GM12801 (cell line): ENCODE data around the gene SEPTIN6.

Source experiments
- CTCF ChIP-seq: IDR thresholded peaks from one replicate; pipeline ENCODE4 v1.5.1; 2011; ENCODE audit warnings: control low read depth; ENCODE audit not compliant: insufficient read length; ENCODE audit errors: extremely low read depth

Gene SEPTIN6

GRCh38 chrX:119693040-119693995 is at the start of gene SEPTIN6:
SEPTIN6 (minus strand) TSS chrX:119693168; CDS start chrX:119693105, 63 bp downstream.
- no peak for TF ChIP-seq CTCF

- TF ChIP-seq CTCF, result no peak
Observed at GRCh38 chrX:119738742-119739141, 45.8 kb upstream of the SEPTIN6 start.

GRCh38 chrX:119736206-119736764 is 43.3 kb upstream of the SEPTIN6 start:
- no peak for TF ChIP-seq CTCF

GRCh38 chrX:119735467-119735866 is 42.5 kb upstream of the SEPTIN6 start:
- no peak for TF ChIP-seq CTCF

GRCh38 chrX:119734897-119735339 is 42.0 kb upstream of the SEPTIN6 start:
- TF ChIP-seq CTCF, result no peak

DNA sequence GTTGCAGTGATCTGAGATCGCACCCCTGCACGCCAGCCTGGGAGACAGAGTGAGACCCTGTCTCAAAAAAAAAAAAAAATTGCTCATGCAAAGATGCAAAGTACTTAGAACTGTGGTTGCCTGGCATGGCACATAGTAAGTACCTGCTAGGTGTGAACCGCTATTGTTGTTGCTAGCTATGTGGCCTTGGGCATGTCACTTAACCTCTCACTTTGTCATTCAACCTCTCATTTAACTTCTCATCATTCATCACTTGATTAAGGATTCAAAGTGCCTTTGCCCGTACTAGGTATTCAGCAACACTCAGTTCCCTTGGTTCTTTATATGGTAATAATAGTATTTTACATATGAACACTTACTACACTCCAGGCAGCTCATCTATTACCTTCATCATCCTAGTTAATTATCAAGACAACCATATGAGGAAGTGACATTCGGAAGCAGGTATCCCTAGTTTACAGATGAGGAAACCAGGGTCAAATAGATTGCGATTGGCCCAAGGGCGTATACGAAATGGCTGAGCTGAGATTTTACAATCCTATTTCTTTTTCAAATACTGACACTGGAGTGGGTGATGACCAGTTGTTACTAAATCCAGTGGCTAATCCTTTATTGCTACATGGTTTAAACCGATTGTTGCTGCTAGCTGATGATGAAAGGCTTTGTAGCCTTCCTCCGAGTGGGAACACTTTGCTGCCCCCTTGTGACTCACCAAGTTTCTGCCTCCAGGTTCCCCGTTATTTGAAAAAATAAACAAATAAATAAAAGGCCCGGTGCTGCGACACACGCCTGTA is 36.6 kb upstream of the SEPTIN6 start:
- no peak for TF ChIP-seq CTCF

- TF ChIP-seq CTCF, result no peak
Observed at GRCh38 chrX:119728487-119728886, 35.5 kb upstream of the SEPTIN6 start.
